H1 (cell line): Measurements from ENCODE around the gene SGCD.

Experiments used
- ATF2 ChIP-seq: IDR thresholded peaks from 2 replicates; pipeline ENCODE4 v1.6.1; 2012; ENCODE audit warnings: low read length, inconsistent platforms
- CHD2 ChIP-seq: IDR thresholded peaks from 2 replicates; pipeline ENCODE4 v1.6.1; 2012; ENCODE audit warnings: low read length, improper control_type of control experiment
- CTCF ChIP-seq, 3 experiments: IDR thresholded peaks; 1 replicate in 2 of 3; 2 replicates in 1 of 3; pipeline versions ENCODE4 v1.5.1 to v1.6.1; 2011; ENCODE audit warnings: low read length in 3 of 3, mild to moderate bottlenecking in 3 of 3, inconsistent platforms in 2 of 3, low read depth in 1 of 3, moderate library complexity in 1 of 3; ENCODE audit not compliant: insufficient read depth in 1 of 3; ENCODE audit errors: control extremely low read depth in 1 of 3
- EP300 ChIP-seq, 2 experiments: IDR thresholded peaks; 1 replicate in 1 of 2; 2 replicates in 1 of 2; pipeline ENCODE4 v1.6.1; 2011 to 2012; ENCODE audit warnings: low read depth in 2 of 2, low read length in 2 of 2, mild to moderate bottlenecking in 2 of 2, borderline replicate concordance in 1 of 2, inconsistent platforms in 1 of 2, moderate library complexity in 1 of 2
- GABPA ChIP-seq: IDR thresholded peaks from 2 replicates; pipeline ENCODE4 v1.6.1; 2011; ENCODE audit warnings: mild to moderate bottlenecking, low read length, moderate library complexity, borderline replicate concordance; ENCODE audit not compliant: insufficient read depth
- GTF2F1 ChIP-seq: IDR thresholded peaks from 2 replicates; pipeline ENCODE4 v1.6.1; 2012; ENCODE audit warnings: low read depth, low read length, improper control_type of control experiment, borderline replicate concordance
- POLR2A ChIP-seq, 2 experiments: IDR thresholded peaks; 1 replicate in 1 of 2; 2 replicates in 1 of 2; pipeline ENCODE4 v1.6.1; 2011; ENCODE audit warnings: low read depth in 2 of 2, low read length in 2 of 2, mild to moderate bottlenecking in 2 of 2; ENCODE audit errors: control extremely low read depth in 1 of 2
- RFX5 ChIP-seq: IDR thresholded peaks from 2 replicates; pipeline ENCODE4 v1.6.1; 2011; ENCODE audit warnings: low read depth, low read length, improper control_type of control experiment, borderline replicate concordance
- SP1 ChIP-seq: IDR thresholded peaks from 2 replicates; pipeline ENCODE4 v1.6.1; 2011; ENCODE audit warnings: low read depth, low read length
- SP4 ChIP-seq: IDR thresholded peaks from 2 replicates; pipeline ENCODE4 v1.6.1; 2012; ENCODE audit warnings: low read length, inconsistent platforms
- TAF1 ChIP-seq: IDR thresholded peaks from 2 replicates; pipeline ENCODE4 v1.6.1; 2011; ENCODE audit warnings: mild to moderate bottlenecking, low read depth, low read length
- TEAD4 ChIP-seq: IDR thresholded peaks from 2 replicates; pipeline ENCODE4 v1.6.1; 2012; ENCODE audit warnings: low read depth, low read length, inconsistent platforms, mixed read lengths
- YY1 ChIP-seq: IDR thresholded peaks from 2 replicates; pipeline ENCODE4 v1.6.1; 2011; ENCODE audit warnings: low read depth, mild to moderate bottlenecking, low read length

- TF ChIP-seq GTF2F1, result no peak
- no peak for TF ChIP-seq POLR2A (IDR thresholded peaks at IDR 0.05; ENCODE audit: control extremely low read depth in 1 of 2, low read depth in 2 of 2, low read length in 2 of 2)
- TF ChIP-seq TEAD4, result no peak
- TF ChIP-seq RFX5, result no peak
- TF ChIP-seq CTCF (IDR thresholded peaks at IDR 0.05; ENCODE audit: control extremely low read depth in 1 of 3, insufficient read depth in 1 of 3, low read depth in 1 of 3, low read length in 3 of 3), result peak in 2 of 3 experiments; percentile 32 to 71; a peak in 3 of 4 replicates
- no peak for TF ChIP-seq CHD2
- TF ChIP-seq EP300 (IDR thresholded peaks at IDR 0.05; ENCODE audit: borderline replicate concordance in 1 of 2, low read depth in 2 of 2, low read length in 2 of 2), result no peak
- TF ChIP-seq YY1, result no peak
- no peak for TF ChIP-seq GABPA
- no peak for TF ChIP-seq SP1
- TF ChIP-seq TAF1, result no peak
- TF ChIP-seq ATF2, result no peak
- no peak for TF ChIP-seq SP4
Measured at GRCh38 chr5:156486394-156487238, 159.7 kb downstream of the SGCD start.
